ENCODE measurements around the gene RTN1. TPM values are rescaled to one million over a fixed set of nuclear protein-coding genes. Genes with fewer than 3 reads are reported as not detected.

RTN1 gene
- total and polyA plus RNA-seq, 2 donors (not counting 1 experiment from before 2014, with no cell fraction given): 0.34 TPM; not detected in 1

GRCh38 chr14:59897757-59898383 is 27.3 kb upstream of the RTN1 start:
- POLR2A ChIA-PET: no interaction called here
- TF ChIP-seq CTCF (IDR thresholded peaks at IDR 0.05) (no peak), EZH2 (IDR thresholded peaks at IDR 0.05; ENCODE audit: borderline replicate concordance, insufficient read depth, low read depth, low read length, poor library complexity, severe bottlenecking) (no peak)
- Mint-ChIP-seq H3K9me3 (ENCODE audit: insufficient read depth) (no peaks in the 10 kb centered on the region), H3K4me3 (no peak overlapping the region), H3K27ac (no peak overlapping the region), H3K27me3 (peaks cover 11% of the 10 kb centered on the region), H3K4me1 (no peaks in the 10 kb centered on the region)
- H3K27ac ChIP-seq (ENCODE audit: low read length in 2 of 2): no peak overlapping the region
- WGBS (ENCODE audit: insufficient coverage): 58% methylated on average over 2 of the region's 8 CpGs
- H3K9me3 ChIP-seq (ENCODE audit: control extremely low read depth in 1 of 3, control insufficient read depth in 2 of 3, insufficient read depth in 1 of 3, low read length in 2 of 3): peaks cover 0 to 5% (median 0%) of the 10 kb centered on the region in 3 donors
- intact Hi-C loops (cut with micrococcal nuclease): no loop called here
- no peaks in the 10 kb centered on the region for H4K20me1 ChIP-seq (ENCODE audit: control insufficient read depth, insufficient read depth, low read length, poor library complexity, severe bottlenecking)
- DNase-seq (no peak), ATAC-seq (ENCODE audit: low read depth) (no peak)
- H3K4me1 ChIP-seq (ENCODE audit: control insufficient read depth in 2 of 2, insufficient read depth in 2 of 2, low read length in 2 of 2): no peaks in the 10 kb centered on the region
- no peak overlapping the region for H3K4me3 ChIP-seq (ENCODE audit: control extremely low read depth in 1 of 5, extremely low read depth in 1 of 5, insufficient read depth in 1 of 5, low read depth in 2 of 5, low read length in 4 of 5)
- CTCF ChIA-PET: no interaction called here
- H3K36me3 ChIP-seq (replicated peaks in 1 of 2; ENCODE audit: control extremely low read depth in 1 of 2, control insufficient read depth in 1 of 2, extremely low read depth in 1 of 2, insufficient read depth in 2 of 2, low read length in 1 of 2): no peaks in the 10 kb centered on the region
- H2AFZ ChIP-seq (ENCODE audit: insufficient read depth, low read depth, low read length, poor library complexity, severe bottlenecking): no peak overlapping the region
- H3K4me2 ChIP-seq (replicated peaks; ENCODE audit: low read depth, low read length, poor library complexity, severe bottlenecking): no peak overlapping the region
- H3K27me3 ChIP-seq (replicated peaks in 1 of 4; ENCODE audit: control extremely low read depth in 1 of 4, control insufficient read depth in 3 of 4, insufficient read depth in 4 of 4, low read length in 3 of 4): peaks cover 0 to 9% (median 5%) of the 10 kb centered on the region in 4 experiments
- no peak overlapping the region for H3K9ac ChIP-seq (ENCODE audit: low read length)
- H3K79me2 ChIP-seq (ENCODE audit: control insufficient read depth, insufficient read depth, low read length): no peaks in the 10 kb centered on the region

DNA sequence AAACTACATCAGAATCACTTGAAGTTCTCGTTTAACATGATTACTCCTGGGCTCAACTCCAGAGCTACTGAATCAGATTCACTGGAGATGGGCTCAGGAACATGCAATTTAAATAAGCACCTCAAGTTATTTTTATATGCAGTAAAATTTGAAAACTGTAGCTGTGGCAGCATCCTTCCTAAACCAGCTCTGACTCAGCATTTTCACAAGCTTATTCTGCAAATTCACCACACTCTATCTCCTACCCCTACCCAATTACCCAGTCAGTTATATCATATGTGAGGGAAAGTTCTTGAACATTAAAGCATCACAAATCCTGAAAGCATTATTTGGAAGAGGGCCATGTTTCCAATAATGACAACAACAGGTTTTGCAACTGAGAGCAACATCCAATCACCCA is 25.1 kb upstream of the RTN1 start:
- no peaks in the 10 kb centered on the region for H4K20me1 ChIP-seq (ENCODE audit: control insufficient read depth, insufficient read depth, low read length, poor library complexity, severe bottlenecking)
- H3K9ac ChIP-seq (ENCODE audit: low read length): no peak overlapping the region
- peaks cover 0 to 9% (median 5%) of the 10 kb centered on the region in 4 experiments for H3K27me3 ChIP-seq (replicated peaks in 1 of 4; ENCODE audit: control extremely low read depth in 1 of 4, control insufficient read depth in 3 of 4, insufficient read depth in 4 of 4, low read length in 3 of 4)
- no CpG with 5 or more reads among the region's 1 CpG for WGBS (ENCODE audit: insufficient coverage)
- intact Hi-C loops (cut with micrococcal nuclease): no loop called here
- no peak overlapping the region for H2AFZ ChIP-seq (ENCODE audit: insufficient read depth, low read depth, low read length, poor library complexity, severe bottlenecking)
- H3K4me1 ChIP-seq (ENCODE audit: control insufficient read depth in 2 of 2, insufficient read depth in 2 of 2, low read length in 2 of 2): no peaks in the 10 kb centered on the region
- ATAC-seq (ENCODE audit: low read depth) (no peak), DNase-seq (no peak)
- Mint-ChIP-seq H3K9me3 (ENCODE audit: insufficient read depth) (no peaks in the 10 kb centered on the region), H3K27me3 (peaks cover 11% of the 10 kb centered on the region), H3K4me3 (no peak overlapping the region), H3K27ac (no peak overlapping the region), H3K4me1 (no peaks in the 10 kb centered on the region)
- CTCF ChIA-PET: no interaction called here
- no peak overlapping the region for H3K4me3 ChIP-seq (ENCODE audit: control extremely low read depth in 1 of 5, extremely low read depth in 1 of 5, insufficient read depth in 1 of 5, low read depth in 2 of 5, low read length in 4 of 5)
- no peaks in the 10 kb centered on the region for H3K36me3 ChIP-seq (replicated peaks in 1 of 2; ENCODE audit: control extremely low read depth in 1 of 2, control insufficient read depth in 1 of 2, extremely low read depth in 1 of 2, insufficient read depth in 2 of 2, low read length in 1 of 2)
- no peak for TF ChIP-seq CTCF (IDR thresholded peaks at IDR 0.05)
- no peak for TF ChIP-seq EZH2 (IDR thresholded peaks at IDR 0.05; ENCODE audit: borderline replicate concordance, insufficient read depth, low read depth, low read length, poor library complexity, severe bottlenecking)
- no peak overlapping the region for H3K27ac ChIP-seq (ENCODE audit: low read length in 2 of 2)
- POLR2A ChIA-PET: no interaction called here
- H3K9me3 ChIP-seq (ENCODE audit: control extremely low read depth in 1 of 3, control insufficient read depth in 2 of 3, insufficient read depth in 1 of 3, low read length in 2 of 3): no peaks in the 10 kb centered on the region
- H3K4me2 ChIP-seq (replicated peaks; ENCODE audit: low read depth, low read length, poor library complexity, severe bottlenecking): no peak overlapping the region
- H3K79me2 ChIP-seq (ENCODE audit: control insufficient read depth, insufficient read depth, low read length): no peaks in the 10 kb centered on the region
